ENCODE measurements around the gene DBP. TPM values are rescaled to one million over a fixed set of nuclear protein-coding genes. Genes with fewer than 3 reads are reported as not detected.

Gene DBP
- polyA plus RNA-seq, 1 experiment = 5.3 TPM

DNA sequence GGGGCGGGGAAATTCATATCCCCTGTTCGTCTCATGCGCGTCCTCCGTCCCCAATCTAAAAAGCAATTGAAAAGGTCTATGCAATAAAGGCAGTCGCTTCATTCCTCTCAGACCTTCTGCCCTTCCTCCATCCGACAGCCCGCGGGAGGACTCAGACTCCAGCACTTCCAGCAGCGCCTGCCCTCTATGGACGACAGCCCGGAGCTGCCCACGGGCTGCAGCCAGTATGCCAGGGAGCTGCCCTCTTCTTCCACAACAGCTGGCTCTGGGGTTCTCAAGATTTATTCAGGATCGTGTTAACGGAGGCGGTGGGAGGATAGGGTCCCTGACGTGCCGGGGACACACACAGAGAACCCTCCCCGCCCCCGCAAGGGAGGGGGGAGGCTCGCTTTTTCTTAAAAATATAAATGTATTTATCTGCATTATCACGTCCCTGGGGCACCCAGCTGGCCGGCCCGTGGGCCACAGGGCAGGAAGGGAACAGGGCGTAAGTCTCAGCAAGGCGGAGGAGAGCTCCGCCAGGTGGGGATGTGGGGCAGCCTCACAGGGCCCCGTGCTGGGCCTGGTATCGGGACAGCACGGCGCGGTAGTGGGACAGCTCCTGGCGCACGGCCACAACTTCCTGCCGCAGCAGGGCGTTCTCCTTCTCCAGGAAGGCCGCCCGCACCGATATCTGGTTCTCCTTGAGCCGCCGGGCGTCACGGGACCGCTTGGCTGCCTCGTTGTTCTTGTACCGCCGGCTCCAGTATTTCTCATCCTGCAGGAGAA, 6.7 kb downstream of the DBP start:
- no peak for DNase-seq (ENCODE audit: low read depth)
- Histone ChIP-seq H3K4me3 (ENCODE audit: low read depth, low read length) (no peak overlapping the region), H3K36me3 (ENCODE audit: control insufficient read depth, insufficient read depth, low read length) (peaks cover 6% of the 10 kb centered on the region; the same call in 1 of the 2 replicates), H3K27me3 (ENCODE audit: control insufficient read depth, insufficient read depth, low read length) (no peaks in the 10 kb centered on the region)
- no peak for TF ChIP-seq CTCF (IDR thresholded peaks at IDR 0.05; ENCODE audit: insufficient read depth, low read depth, low read length)
- ChIA-PET POLR2A (no interaction called here), CTCF (interaction anchor here (1.4 kb wide), 1 partner anchor 15 kb away, joined by 3 read pairs; the partner anchor contains the start of gene CA11)

GRCh38 chr19:48629599-48630295, 7.4 kb downstream of the DBP start:
- no peak overlapping the region for H3K4me3 ChIP-seq (ENCODE audit: low read depth, low read length)
- H3K27me3 ChIP-seq (ENCODE audit: control insufficient read depth, insufficient read depth, low read length) = no peaks in the 10 kb centered on the region
- TF ChIP-seq CTCF (IDR thresholded peaks at IDR 0.05; ENCODE audit: insufficient read depth, low read depth, low read length) = no peak
- peaks cover 6% of the 10 kb centered on the region for H3K36me3 ChIP-seq (ENCODE audit: control insufficient read depth, insufficient read depth, low read length)
- CTCF ChIA-PET = no interaction called here
- POLR2A ChIA-PET = no interaction called here
- DNase-seq (ENCODE audit: low read depth) = no peak

GRCh38 chr19:48629297-48629598, 7.9 kb downstream of the DBP start:
- ChIA-PET POLR2A (no interaction called here), CTCF (no interaction called here)
- TF ChIP-seq CTCF (IDR thresholded peaks at IDR 0.05; ENCODE audit: insufficient read depth, low read depth, low read length) = no peak
- no peak for DNase-seq (ENCODE audit: low read depth)
- Histone ChIP-seq H3K36me3 (ENCODE audit: control insufficient read depth, insufficient read depth, low read length) (peaks cover 6% of the 10 kb centered on the region), H3K27me3 (ENCODE audit: control insufficient read depth, insufficient read depth, low read length) (no peaks in the 10 kb centered on the region), H3K4me3 (ENCODE audit: low read depth, low read length) (no peak overlapping the region)

- POLR2A ChIA-PET = no interaction called here
- Histone ChIP-seq H3K4me3 (ENCODE audit: low read depth, low read length) (no peak overlapping the region), H3K36me3 (ENCODE audit: control insufficient read depth, insufficient read depth, low read length) (peaks cover 6% of the 10 kb centered on the region), H3K27me3 (ENCODE audit: control insufficient read depth, insufficient read depth, low read length) (no peaks in the 10 kb centered on the region)
- CTCF ChIA-PET = interaction anchor here (0.6 kb wide), 1 partner anchor 15 kb away, joined by 3 read pairs; no protein-coding TSS in a partner anchor
- no peak for DNase-seq (ENCODE audit: low read depth)
- no peak for TF ChIP-seq CTCF (IDR thresholded peaks at IDR 0.05; ENCODE audit: insufficient read depth, low read depth, low read length)
These were observed 8.5 kb downstream of the DBP start for GRCh38 chr19:48628486-48629296.

DNA sequence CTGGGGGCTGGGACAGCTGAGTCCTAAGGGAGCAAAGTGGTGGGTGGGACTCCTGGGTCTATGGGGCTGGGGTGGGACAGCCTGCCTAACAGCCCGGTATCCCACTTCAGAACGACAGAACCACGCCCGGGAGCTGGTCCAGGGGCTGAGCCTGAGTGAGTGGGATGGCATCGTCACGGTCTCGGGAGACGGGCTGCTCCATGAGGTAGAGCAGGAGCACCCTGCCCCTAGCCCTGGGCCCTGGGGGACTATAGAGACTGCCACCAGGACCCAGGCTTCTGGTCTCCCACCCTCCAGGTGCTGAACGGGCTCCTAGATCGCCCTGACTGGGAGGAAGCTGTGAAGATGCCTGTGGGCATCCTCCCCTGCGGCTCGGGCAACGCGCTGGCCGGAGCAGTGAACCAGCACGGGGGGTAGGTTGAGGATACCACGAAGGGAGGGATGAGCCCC, 9.3 kb downstream of the DBP start:
- CTCF ChIA-PET = interaction anchor here (0.6 to 1.1 kb wide), 3 partner anchors 9 to 46 kb away, joined by 3 read pairs; partner anchors contain the start of gene DBP
- Histone ChIP-seq H3K4me3 (ENCODE audit: low read depth, low read length) (no peak overlapping the region), H3K36me3 (ENCODE audit: control insufficient read depth, insufficient read depth, low read length) (peaks cover 6% of the 10 kb centered on the region), H3K27me3 (ENCODE audit: control insufficient read depth, insufficient read depth, low read length) (no peaks in the 10 kb centered on the region)
- POLR2A ChIA-PET = no interaction called here
- no peak for DNase-seq (ENCODE audit: low read depth)
- no peak for TF ChIP-seq CTCF (IDR thresholded peaks at IDR 0.05; ENCODE audit: insufficient read depth, low read depth, low read length)
